GM18861 (cell line): Measurements from ENCODE around the gene LYST.
A peak's percentile ranks its signal among the peaks of the same experiment; 100 is the strongest.
"Not testable (repeated sequence)": the region's sequence is repeated elsewhere in the genome, so short reads cannot be mapped to it uniquely, and the experiment has no call there.

Experiments
- ATAC-seq: cut with Tn5 transposase; IDR thresholded peaks from one replicate; pipeline ENCODE4 v1.9.1; 2021; ENCODE audit not compliant: unreplicated experiment

Gene LYST

DNA sequence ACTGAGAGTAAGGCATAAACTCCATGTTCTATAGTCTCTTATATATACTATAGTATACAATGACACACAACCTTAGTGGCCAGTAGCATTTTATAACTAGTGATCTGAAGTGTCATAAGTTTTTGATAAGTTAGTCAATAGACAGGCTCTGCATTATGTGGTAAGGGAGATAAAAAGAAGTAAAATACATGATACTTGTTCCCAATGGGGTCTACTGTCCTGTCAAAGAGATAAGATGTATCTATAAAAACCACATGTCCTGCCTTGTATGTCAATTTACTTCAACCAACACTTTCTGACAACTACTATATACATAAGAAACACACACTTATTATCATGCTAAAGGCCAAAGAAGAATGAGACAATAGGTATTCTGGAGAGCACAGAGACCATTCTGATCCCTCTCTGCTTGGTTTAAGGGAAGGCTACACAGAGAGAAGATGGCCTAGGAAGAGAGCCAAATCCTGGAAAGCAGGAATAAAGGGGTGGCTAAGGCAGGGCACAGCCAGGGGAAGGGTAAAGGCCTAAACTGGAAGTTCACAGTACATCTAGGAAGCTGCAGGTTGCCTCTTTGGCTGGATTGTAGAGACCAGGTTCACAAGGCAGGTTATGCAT lies 91.4 kb downstream of the LYST start:
- no peak for ATAC-seq

DNA sequence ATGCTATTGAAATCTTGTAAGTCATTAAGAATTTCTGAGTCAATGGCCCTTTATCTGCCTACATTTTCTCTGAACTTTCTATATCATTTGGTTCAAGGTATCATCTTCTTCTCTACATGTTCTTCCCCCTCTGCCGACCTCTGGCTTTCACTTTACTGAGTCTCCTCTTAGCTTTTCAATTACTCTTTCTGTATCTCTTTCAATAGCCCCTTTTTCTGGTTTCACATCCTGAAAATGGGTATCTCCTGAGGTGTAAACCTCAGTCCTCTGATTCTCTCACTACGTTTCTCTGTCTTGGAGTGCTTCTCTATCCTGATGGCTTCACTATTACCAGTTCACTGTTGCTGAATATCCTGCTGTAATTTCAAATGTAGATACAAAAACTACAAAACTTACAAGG lies 98.9 kb downstream of the LYST start:
- ATAC-seq: peak; percentile 88

DNA sequence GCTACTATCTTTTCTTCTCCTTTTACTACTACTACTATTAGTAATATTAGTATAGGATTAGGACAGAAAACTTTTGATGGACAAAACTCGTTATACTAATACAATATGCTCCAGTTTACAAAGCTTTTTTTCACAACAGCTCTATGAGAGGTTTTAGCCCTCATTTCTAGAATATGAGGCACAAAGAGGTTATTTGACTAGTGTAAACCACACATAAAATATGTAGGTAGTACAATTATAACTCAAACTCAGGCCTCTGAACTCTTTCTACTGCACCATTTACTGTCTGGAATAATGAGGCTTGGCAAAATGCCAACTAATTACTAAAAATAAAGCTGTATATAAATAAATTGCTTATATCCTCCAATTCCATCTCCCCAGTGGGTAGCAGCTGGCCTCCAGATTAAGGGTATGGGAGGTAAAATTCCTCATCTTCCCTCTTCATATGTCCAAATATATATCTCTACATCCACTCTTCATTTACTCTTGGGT lies 99.9 kb downstream of the LYST start:
- ATAC-seq: no peak

DNA sequence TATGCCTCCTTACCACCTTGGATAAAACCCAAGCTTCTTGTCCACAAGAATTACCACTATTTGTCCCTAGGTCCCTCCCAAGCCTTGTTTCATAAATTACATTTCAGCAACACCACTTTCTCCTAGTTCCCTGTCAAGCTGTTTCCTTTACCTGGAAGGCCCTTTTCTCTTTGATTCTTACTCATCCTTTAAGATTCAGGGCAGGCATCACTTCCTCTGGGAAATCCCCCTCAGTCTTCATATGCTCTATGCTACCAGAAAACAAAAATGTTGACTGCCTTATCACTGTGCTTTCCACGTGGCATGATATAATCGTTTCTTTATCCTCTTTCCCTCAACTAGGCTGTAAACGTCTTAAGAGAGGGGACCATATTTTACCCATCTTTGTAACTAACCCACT lies 102.7 kb downstream of the LYST start:
- ATAC-seq: no peak

DNA sequence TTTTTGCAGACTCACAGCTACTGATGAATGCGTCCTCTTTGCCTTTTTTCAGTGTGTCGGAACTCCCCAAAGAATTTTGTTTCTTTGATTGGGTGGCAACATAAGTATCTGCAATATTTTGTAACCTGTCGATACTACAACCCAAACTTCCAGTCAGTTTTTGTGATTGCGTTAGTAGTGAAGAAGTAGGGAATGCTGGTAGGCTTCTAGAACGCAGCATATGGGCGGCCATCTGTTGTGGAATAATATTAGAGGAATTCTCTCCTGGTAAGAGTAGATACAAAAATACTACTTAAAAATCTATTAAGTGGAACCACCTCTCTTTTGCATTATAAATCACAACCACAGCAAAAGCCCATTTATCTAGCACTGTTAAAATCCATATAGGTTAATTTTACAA lies 107.4 kb downstream of the LYST start:
- no peak for ATAC-seq

DNA sequence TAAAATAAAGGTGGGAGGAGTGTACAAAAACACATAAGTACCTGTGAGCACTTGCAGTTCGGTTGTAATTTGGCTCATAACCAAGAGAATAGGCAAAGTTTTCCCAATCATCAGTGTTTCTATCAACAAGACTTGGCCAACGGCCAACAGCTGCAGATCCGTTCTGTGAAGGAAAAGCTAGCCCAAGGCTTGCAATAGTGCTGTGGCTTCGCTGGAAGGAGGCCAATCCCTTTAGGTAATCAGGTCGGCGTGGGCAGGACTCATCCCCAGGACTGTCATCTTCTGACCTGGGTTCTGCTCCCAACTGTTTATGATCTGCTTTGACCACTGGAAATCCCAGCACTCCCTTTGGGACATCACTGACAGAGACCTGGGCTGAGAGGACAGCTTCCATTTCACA lies 107.8 kb downstream of the LYST start:
- ATAC-seq: no peak

DNA sequence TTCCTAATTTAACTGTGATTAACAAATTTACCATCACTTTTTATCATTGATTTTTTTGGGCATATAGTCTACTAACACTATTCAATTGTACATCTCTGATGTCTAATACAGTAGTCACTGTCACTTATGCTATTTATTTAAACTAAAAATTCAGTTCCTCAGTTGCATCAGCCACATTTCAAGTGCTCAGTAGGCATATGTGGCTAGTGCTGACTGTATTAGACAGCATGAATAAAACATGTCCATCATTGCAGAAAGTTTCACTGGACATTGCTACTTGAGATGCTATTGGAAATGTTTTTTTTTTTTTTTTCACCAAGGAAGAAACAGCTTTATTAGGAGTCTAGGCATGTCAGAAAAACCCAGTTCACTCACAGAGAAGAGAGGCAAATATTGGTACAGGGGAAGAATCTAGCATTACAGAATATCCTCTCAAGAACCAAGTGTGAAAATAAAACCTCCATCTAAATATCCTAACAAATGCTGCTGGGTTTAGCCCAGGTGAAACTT lies 109.1 kb downstream of the LYST start:
- no peak for ATAC-seq

DNA sequence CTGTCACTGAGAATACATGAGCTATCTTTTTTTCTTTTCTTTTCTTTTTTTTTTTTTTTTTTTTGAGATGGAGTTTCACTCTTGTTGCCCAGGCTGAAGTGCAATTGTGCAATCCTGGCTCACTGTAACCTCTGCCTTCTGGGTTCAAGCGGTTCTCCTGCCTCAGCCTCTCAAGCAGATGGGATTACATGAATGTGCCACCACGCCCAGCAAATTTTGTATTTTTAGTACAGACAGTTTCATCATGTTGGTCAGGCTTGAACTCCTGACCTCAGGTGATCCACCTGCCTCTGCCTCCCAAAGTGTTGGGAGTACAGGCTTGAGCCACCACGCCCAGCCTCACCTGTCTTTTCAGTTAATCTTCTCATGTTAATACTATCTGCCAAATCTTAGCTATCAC lies 112.5 kb downstream of the LYST start:
- not testable (repeated sequence) for ATAC-seq

DNA sequence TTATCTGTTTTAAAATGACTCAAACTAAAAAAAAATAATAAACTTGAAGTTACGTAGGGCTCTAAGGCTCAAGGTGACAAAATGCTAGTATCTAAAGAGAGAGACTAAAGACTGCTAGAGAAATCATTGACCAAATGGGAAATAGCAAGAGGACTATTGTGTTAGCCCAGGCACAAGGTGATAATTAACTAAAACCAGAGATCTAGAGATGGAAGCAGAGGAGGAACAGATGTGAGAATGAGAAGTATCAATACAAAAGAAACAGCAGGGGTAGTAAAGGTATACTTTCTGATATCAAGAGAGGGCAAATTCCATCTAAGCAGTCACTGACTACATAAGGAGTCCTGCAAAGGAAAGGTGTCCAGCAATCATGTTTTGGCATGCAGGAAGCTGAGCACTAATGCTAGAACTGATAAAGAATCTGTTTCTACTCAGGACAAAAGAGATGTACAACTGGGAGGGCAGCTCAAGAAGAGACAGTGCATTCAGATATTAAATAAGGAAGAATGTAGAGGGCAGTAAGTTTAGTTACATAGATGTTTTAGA lies 116.9 kb downstream of the LYST start:
- no peak for ATAC-seq

DNA sequence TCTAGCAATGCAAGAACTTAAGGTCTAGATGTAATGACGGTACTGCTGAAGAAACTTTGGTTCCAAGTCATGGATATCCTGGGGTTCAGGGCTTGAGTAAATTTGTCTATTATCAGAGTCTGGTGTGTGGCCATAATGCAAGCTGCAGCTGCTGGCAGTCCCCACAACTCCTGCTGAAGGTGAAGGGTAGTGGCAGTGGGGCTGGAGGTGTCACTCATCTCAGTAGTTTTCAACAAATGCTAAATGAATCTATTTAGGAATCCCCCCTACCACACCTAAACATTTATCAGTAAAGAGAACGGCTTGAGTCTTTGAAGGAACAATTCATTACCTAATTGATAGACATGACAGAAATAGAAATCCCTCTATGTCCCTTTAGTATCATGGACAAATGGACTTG lies 118.0 kb downstream of the LYST start:
- ATAC-seq: no peak

DNA sequence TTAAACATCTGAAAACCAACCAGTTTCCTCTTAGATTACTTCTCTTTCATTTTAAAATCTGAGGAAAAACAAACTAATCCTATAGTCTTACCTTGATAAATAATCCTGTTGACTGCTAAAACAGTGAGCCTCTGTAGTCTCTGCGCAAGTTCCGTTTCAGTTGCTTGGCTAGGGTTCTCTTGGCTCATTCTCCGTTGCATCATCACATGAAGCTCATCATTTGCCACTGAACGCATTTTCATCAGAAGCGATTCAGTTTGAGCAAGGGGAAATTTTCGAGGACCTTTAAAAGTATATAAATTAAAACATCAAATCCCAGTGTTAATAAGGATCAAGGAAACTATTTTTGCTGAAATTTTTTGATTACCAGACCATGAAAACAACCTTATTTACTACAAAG lies 120.5 kb downstream of the LYST start:
- no peak for ATAC-seq

DNA sequence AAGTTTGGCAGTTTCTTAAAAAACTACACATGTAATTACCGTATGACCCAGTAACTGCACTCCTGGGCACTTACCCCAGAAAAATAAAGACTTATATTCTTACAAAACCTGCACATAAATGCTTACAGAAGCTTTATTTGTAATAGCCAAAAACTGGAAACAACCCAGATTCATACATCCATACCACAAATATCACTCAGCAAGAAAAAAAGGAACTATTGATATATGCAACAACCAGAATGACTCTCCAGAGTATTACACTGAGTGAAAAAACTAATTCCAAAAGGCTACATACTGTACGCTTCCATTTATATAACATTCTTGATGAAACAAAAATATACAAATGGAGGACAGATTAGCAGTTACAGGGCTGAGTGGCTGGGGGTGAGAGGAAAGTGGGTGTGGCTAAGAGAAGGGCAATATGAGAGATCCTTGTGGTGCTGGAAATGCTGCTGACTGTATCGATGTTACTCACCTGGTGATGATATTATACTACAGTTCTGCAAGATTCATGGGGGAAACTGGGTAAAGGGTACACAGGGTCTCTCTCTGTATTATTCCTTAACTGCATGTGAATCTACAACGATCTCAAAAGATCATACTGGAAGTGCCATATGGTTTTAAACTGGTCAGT lies 121.1 kb downstream of the LYST start:
- ATAC-seq: no peak

DNA sequence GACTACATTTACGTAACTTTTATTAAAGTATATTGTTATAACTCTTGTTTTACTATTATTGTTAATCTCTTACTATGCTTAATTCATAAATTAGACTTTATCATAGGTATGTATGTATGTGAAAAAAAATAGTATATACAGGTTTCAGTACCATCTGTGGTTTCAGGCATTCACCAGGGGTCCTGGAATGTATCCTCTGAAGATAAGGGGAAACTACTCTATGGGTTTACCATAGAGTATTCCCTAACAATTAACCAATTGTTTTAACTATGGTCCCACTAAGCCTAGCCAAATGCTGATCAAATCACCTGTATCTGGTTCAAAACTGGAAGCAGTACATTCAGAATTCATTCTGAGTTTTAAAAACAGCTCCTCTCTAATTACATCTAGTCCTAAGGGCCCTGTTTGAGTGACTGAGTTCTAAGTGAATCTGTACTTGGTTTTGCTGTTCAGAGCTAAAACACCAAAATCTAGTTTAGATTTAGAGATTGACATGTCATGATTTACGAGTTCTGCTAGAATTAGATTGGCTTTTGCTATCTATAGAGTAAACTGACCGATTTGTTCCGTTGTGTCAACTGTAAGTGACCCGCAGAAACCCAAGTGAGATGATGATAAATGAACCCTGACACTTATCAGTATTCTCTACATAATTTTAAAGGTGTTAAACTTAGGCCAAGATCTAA lies 123.6 kb downstream of the LYST start:
- no peak for ATAC-seq

DNA sequence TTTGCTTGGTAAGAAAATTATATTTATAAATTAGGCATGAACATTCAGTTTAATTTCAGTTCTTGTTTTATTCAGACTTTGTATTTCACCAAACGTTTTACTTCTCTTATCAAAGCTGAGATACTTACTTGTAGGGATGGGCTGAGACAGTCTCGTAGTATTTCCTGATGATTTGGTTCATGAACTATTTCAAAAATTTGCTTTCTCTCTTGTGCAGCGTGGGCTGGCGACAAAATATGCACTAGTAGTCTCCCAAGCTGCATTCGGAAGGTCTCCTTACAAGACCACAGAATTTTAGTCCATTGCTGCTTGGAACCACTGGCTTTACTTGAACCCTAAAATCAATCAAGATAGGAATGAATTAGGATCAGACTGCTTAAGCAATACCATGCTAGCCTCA lies 125.4 kb downstream of the LYST start:
- ATAC-seq: no peak

DNA sequence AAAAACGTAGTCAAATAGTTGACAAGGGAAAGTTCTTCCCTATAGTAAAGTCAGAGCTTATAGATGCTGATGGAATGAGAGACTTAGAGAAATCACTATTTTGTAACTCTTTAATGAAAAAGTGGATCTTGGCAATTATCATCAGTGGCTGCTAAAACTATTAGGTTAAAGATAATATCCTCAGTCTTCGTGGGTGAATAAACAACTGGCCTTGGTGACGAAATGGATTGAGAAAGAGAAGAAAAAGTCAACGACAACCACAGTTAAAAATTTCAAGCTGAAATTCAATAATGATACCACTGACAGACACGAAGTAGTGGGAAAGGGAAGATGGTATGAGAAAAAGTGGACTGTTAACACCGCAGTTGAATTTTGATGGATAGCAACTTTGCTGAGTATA lies 127.1 kb downstream of the LYST start:
- ATAC-seq: no peak

DNA sequence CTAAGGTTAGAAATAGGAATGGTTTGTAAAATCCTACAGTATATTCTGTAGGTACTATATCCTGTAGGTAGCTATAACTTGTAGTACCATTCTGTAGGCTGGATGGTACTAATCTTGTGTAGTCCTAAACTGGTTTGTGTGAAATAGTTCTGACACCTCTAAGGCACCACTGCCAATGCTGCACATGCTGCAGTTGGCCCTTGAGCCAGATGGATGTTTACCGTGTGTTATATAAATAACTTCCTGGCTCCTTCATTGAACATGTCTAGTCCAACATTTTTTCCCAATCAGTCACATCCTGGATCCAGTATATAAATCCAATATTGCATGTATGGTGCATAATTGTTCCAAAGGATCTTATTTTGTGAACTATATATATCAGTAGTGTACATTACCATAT lies 127.6 kb downstream of the LYST start:
- ATAC-seq: no peak

DNA sequence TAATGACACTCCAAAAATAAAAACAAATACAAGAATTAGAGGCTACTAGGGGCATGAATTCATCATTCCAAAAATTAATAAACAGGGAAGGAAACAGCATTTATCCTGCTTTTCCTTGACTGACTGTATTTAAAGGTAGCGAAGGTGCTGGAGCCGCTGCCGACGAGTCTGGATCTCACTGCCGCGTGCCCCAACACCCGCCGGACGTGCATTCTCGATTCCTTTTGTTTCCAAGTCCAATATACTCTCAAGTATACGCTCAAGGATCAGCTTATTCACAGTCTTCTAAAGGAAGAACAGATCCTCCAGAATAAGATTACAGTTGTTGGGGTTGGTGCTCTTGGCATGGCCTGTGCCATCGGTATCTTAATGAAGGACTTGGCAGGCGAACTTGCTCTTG lies 129.0 kb downstream of the LYST start:
- no peak for ATAC-seq

DNA sequence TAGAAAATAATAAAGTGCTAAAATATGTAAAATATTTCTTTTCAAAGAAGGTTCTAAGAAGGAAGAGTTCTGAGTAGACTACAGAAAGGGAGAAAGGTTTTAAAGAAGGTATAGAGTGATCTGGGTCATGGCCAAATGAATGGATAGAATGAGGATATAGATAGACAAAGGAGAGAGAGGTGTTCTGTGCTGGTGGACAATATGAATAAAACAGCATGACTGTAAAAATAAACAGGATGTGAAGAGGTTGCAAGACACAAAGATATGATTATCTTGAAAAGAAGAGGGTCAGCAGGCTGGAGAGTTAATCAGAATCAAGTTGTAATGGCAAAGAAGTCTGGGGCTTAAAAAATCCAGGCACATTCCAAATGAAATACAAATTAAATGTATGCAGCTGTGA lies 130.4 kb downstream of the LYST start:
- ATAC-seq: no peak

DNA sequence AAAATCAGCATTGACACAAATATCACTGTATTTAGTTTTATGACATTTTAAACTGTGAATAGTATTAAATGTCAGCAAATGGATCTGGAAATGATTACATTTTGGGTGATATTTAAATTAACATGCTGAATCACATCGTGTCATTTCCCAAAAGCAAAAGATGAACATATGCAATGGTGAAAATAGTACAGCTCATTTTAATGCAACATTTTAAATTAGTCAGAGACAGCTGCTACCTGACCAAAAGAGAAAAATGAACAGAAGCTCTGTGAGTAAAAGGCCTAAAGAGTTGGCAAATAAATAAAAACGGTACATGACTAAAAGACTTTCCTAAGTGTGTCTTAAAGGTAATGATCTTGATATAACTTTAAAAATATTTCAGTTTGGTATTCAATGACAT lies 131.1 kb downstream of the LYST start:
- ATAC-seq: no peak

DNA sequence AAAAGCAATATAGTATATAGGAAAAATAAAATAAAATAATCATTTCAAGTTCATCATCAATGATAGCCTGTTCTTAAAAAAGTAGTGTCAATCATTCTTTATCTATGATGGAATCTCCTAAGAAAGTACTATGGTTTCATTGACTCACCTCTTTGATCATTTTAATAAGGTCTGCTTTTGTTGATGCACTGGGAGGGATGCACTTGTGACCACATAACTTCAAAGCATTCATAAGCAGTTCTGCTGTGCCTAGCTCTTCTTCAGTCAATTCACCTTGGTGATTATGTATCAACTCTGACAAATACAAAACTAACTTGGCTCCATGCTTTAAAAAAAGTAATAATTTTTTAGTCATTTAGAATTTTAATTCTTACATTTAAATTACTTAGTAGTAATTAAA lies 132.4 kb downstream of the LYST start:
- no peak for ATAC-seq

DNA sequence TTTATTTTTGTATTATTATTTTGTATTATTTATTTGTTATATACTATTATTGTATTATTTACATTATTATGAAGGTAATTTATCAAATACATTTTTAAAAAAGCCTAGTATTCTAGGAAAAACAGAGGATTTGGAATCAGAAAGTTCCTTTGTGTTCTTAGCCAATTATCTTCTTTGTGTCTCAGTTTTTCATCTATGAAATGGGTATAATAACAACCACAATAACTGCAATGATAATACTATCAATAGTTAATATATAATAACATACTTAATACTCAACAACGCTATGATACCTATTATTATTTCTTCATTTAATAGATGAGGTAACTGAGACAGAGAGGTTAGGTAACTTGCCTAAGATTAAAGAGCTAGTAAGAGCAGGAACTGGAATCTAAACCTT lies 136.7 kb downstream of the LYST start:
- ATAC-seq: no peak

DNA sequence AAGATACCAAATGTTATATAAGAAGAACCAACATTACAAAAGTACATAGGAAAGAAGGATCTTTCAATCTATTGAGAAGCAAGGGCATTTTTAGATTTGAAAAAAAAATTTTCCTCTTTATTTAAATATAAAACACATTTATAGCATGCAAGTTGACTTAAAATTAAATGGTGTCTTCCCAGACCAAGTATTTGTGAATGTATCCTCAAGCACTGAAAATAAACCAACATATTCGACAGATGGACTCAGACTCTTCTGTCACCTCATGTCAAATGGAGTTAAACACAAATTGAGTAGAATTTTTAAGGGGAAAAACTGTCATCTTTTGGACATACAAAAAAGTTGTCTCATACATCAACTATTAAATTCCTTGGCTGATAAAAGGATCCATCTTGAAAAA lies 140.1 kb downstream of the LYST start:
- ATAC-seq: no peak
